HUES6 (cell line): ENCODE results near the gene CHMP2A.
"Not testable (repeated sequence)": the region's sequence is repeated elsewhere in the genome, so short reads cannot be mapped to it uniquely, and the experiment has no call there.

ENCODE experiments used
- H3K27ac ChIP-seq: 2 replicates; pipeline ENCODE4 v1.7.0; 2013; ENCODE audit warnings: low read depth, mild to moderate bottlenecking, low read length, inconsistent platforms
- H3K27me3 ChIP-seq: 2 replicates; pipeline ENCODE4 v1.6.1; 2013; ENCODE audit warnings: low read length; ENCODE audit not compliant: control insufficient read depth, insufficient read depth
- H3K36me3 ChIP-seq: 2 replicates; pipeline ENCODE4 v1.6.1; 2013; ENCODE audit warnings: low read length; ENCODE audit not compliant: control insufficient read depth, insufficient read depth
- H3K4me1 ChIP-seq: 2 replicates; pipeline ENCODE4 v1.6.1; 2013; ENCODE audit warnings: low read length; ENCODE audit not compliant: control insufficient read depth, insufficient read depth
- H3K4me3 ChIP-seq: 2 replicates; pipeline ENCODE4 v1.5.1; 2013; ENCODE audit warnings: low read depth, low read length
- H3K9ac ChIP-seq: one replicate; pipeline ENCODE4 v1.6.1; 2013; ENCODE audit warnings: mild to moderate bottlenecking, low read length
- H3K9me3 ChIP-seq: 2 replicates; pipeline ENCODE4 v1.6.1; 2013; ENCODE audit warnings: low read depth, low read length; ENCODE audit not compliant: control insufficient read depth, insufficient read depth

Gene CHMP2A

GRCh38 chr19:58542641-58543372 lies 12.1 kb downstream of the CHMP2A start:
- not testable (repeated sequence) for H3K9ac ChIP-seq, H3K27ac ChIP-seq, H3K9me3 ChIP-seq
- peaks cover 29% of the 10 kb centered on the region for H3K36me3 ChIP-seq
- H3K4me3 ChIP-seq, result peak overlapping the region; percentile 100; the same call in 1 of the 2 replicates
- H3K27me3 ChIP-seq, result peaks cover 38% of the 10 kb centered on the region
- peaks cover 11% of the 10 kb centered on the region for H3K4me1 ChIP-seq

GRCh38 chr19:58539169-58539559 lies 15.7 kb downstream of the CHMP2A start:
- H3K4me3 ChIP-seq, H3K27ac ChIP-seq, H3K36me3 ChIP-seq, H3K4me1 ChIP-seq, H3K9me3 ChIP-seq: not testable (repeated sequence)
- H3K9ac ChIP-seq, result peak overlapping the region; percentile 81
- H3K27me3 ChIP-seq, result peaks cover 38% of the 10 kb centered on the region

GRCh38 chr19:58538257-58539168 lies 16.4 kb downstream of the CHMP2A start:
- H3K27ac ChIP-seq, result peak overlapping the region; percentile 80

GRCh38 chr19:58536852-58537798 lies 17.8 kb downstream of the CHMP2A start:
- H3K9ac ChIP-seq, result no peak overlapping the region
- no peak overlapping the region for H3K27ac ChIP-seq
- H3K4me1 ChIP-seq, result peaks cover 4% of the 10 kb centered on the region; the same call in 1 of the 2 replicates
- H3K4me3 ChIP-seq, result peak overlapping the region; percentile 52; the same call in 1 of the 2 replicates
- H3K36me3 ChIP-seq, result no peaks in the 10 kb centered on the region
- H3K9me3 ChIP-seq, result no peaks in the 10 kb centered on the region
- H3K27me3 ChIP-seq, result peaks cover 31% of the 10 kb centered on the region

More at GRCh38 chr19:58538257-58539168, 16.4 kb downstream of the CHMP2A start:
- Histone ChIP-seq H3K9me3 (no peaks in the 10 kb centered on the region), H3K27me3 (peaks cover 38% of the 10 kb centered on the region), H3K4me1 (peaks cover 4% of the 10 kb centered on the region; the same call in 1 of the 2 replicates), H3K9ac (peak overlapping the region; percentile 81), H3K36me3 (no peaks in the 10 kb centered on the region), H3K4me3 (peak overlapping the region; percentile 52)

DNA sequence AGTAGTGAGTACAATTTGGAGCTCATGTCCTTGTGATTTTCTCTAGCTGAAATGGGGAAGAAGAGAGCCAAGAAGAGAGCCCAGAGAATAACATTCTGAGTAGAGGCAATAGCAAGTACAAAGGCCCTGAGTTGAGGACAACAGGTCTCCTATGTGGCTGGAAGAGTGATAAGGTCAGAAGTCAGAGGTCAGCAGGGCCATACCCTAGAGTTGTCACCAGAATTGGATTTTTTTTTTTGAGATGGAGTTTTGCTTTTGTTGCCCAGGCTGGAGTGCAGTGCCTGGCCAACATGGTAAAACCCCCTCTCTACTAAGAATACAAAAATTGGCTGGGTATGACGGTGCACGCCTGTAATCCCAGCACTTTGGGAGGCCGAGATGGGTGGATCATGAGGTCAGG lies 19.0 kb downstream of the CHMP2A start:
- no peak overlapping the region for H3K4me3 ChIP-seq
- H3K4me1 ChIP-seq, result peaks cover 4% of the 10 kb centered on the region; the same call in 1 of the 2 replicates
- H3K27ac ChIP-seq, result no peak overlapping the region
- H3K9ac ChIP-seq, result no peak overlapping the region
- H3K36me3 ChIP-seq, result no peaks in the 10 kb centered on the region
- no peaks in the 10 kb centered on the region for H3K9me3 ChIP-seq
- peaks cover 31% of the 10 kb centered on the region for H3K27me3 ChIP-seq

- Histone ChIP-seq H3K27me3 (peaks cover 11% of the 10 kb centered on the region), H3K27ac (no peak overlapping the region), H3K9me3 (no peaks in the 10 kb centered on the region), H3K9ac (no peak overlapping the region), H3K4me1 (no peaks in the 10 kb centered on the region), H3K4me3 (no peak overlapping the region), H3K36me3 (no peaks in the 10 kb centered on the region)
These were observed 23.7 kb downstream of the CHMP2A start for GRCh38 chr19:58531034-58531840.

GRCh38 chr19:58529405-58529804 lies 25.5 kb downstream of the CHMP2A start:
- Histone ChIP-seq H3K27me3 (peaks cover 11% of the 10 kb centered on the region), H3K27ac (no peak overlapping the region), H3K4me3 (no peak overlapping the region), H3K9me3 (no peaks in the 10 kb centered on the region), H3K4me1 (peaks cover 13% of the 10 kb centered on the region), H3K9ac (no peak overlapping the region), H3K36me3 (no peaks in the 10 kb centered on the region)

DNA sequence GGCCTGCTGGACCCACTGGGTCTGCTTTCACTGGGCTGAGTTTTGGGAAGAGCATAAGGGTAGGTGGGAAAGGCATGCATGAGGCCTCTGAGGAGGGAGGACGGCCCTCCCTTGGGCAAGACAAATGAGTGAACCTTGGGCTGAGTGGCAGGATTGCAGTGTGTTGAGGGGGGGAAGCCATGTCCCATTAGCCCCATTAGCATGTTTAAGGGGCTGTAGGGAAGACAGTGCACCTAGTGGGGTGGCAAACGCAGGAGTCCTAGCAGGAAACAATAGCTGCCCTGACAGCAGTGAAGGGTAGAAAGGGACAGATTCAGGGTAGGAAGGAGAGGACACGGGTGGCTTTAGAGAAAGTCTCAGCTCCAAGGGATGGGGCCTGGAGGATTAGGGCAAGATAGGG lies 32.2 kb downstream of the CHMP2A start:
- Histone ChIP-seq H3K4me1 (peaks cover 32% of the 10 kb centered on the region), H3K9me3 (no peaks in the 10 kb centered on the region), H3K9ac (peak overlapping the region; percentile 34), H3K27me3 (no peaks in the 10 kb centered on the region), H3K4me3 (no peak overlapping the region), H3K27ac (no peak overlapping the region), H3K36me3 (peaks cover under 1% of the 10 kb centered on the region; the same call in 1 of the 2 replicates)

DNA sequence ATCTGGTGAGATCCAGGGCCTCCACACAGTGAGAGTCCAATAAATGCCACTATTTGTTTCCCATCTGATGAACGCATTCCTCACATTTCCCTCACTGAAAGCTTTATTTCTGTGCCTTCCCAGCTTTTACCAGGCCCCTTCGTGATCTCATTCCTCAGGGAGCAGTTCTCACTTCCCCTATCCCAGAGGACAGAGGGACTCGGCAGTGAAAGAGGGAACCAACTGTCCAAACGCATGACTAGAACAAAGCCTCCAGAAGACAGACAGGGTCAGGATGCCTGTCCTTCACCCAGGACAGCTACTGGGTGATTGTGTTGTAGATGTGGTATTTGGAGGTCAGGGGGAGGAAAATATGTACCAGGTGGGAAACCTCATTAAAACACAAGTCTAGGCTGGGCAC lies 33.3 kb downstream of the CHMP2A start:
- no peaks in the 10 kb centered on the region for H3K9me3 ChIP-seq
- peaks cover 32% of the 10 kb centered on the region for H3K4me1 ChIP-seq
- no peak overlapping the region for H3K4me3 ChIP-seq
- H3K9ac ChIP-seq, result no peak overlapping the region
- H3K27me3 ChIP-seq, result no peaks in the 10 kb centered on the region
- no peak overlapping the region for H3K27ac ChIP-seq
- H3K36me3 ChIP-seq, result peaks cover 9% of the 10 kb centered on the region

DNA sequence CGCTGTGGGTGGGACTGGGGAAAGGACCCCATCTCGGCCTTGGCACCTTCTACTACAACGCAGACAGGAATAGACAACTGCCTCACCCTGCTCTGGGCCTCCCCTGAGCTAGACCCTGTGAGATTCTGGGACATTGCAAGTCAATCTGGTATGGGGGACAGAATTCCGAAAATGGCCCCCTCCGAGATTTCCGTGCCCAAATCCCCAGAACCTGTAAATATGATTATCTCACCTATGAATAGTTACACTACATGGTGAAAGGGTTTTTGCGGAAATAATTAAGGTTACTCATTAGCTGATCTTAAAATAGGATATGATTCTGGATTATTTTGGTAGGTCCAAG lies 34.7 kb downstream of the CHMP2A start:
- peaks cover 16% of the 10 kb centered on the region for H3K36me3 ChIP-seq
- peak overlapping the region; percentile 89 for H3K4me3 ChIP-seq
- no peaks in the 10 kb centered on the region for H3K9me3 ChIP-seq
- peak overlapping the region; percentile 94; the same call in 1 of the 2 replicates for H3K27ac ChIP-seq
- peak overlapping the region; percentile 93 for H3K9ac ChIP-seq
- peaks cover 35% of the 10 kb centered on the region for H3K4me1 ChIP-seq
- no peaks in the 10 kb centered on the region for H3K27me3 ChIP-seq
